ES-I3 (cell line): ENCODE measurements around the gene RFT1.

Experiments
- H3K36me3 ChIP-seq: 2 replicates; pipeline ENCODE4 v1.6.1; 2013; ENCODE audit warnings: mild to moderate bottlenecking, low read length, control low read depth, moderate library complexity; ENCODE audit not compliant: insufficient read depth
- H3K4me1 ChIP-seq: 2 replicates; pipeline ENCODE4 v1.6.1; 2013; ENCODE audit warnings: mild to moderate bottlenecking, control low read depth, low read length; ENCODE audit not compliant: insufficient read depth
- H3K9ac ChIP-seq: 2 replicates; pipeline ENCODE4 v1.6.1; 2013; ENCODE audit warnings: low read depth, mild to moderate bottlenecking, low read length, moderate library complexity
- H3K9me3 ChIP-seq: 2 replicates; pipeline ENCODE4 v1.6.1; 2013; ENCODE audit warnings: mild to moderate bottlenecking, low read length, moderate library complexity; ENCODE audit not compliant: control insufficient read depth, insufficient read depth

RFT1 gene

DNA sequence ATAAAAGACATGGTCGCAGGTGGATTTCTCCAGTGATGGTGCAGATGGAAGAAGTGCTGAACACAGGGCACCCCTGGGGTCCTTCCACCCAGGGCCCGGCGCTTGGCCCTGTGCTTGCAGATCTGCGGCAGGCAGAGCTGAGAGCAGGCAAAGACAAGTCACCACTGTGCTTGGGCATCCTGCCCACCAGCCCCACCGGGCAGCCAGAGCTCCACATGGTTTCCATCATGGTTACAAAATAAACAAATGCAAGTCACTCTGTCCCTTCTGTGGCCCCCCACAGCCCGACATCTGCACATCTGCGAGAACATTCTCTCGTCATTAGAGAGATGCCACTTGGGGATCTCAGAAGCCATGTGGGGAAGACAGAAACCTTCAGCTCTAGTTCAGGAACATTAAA, 46.7 kb downstream of the RFT1 start:
- H3K4me1 ChIP-seq: peaks cover 4% of the 10 kb centered on the region; the same call in 1 of the 2 replicates
- no peaks in the 10 kb centered on the region for H3K36me3 ChIP-seq
- no peaks in the 10 kb centered on the region for H3K9me3 ChIP-seq
- H3K9ac ChIP-seq: no peak overlapping the region

DNA sequence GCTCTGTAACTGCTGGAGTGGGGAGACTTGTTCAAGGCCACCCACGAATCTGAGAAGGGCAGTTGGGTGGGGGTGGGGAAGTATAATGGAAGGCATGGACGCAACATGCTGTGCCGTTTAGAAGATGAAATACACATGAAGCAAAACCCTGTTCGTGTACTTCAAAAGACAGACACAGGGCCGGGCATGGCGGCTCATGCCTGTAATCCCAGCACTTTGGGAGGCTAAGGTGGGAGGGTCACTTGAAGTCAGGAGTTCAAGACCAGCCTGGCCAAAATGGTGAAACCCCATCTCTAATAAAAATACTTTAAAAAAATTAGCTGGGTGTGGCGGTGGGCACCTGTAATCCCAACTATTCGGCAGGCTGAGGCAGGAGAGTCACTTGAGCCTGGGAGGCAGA, 47.5 kb downstream of the RFT1 start:
- no peaks in the 10 kb centered on the region for H3K9me3 ChIP-seq
- no peaks in the 10 kb centered on the region for H3K4me1 ChIP-seq
- no peak overlapping the region for H3K9ac ChIP-seq
- H3K36me3 ChIP-seq: no peaks in the 10 kb centered on the region

DNA sequence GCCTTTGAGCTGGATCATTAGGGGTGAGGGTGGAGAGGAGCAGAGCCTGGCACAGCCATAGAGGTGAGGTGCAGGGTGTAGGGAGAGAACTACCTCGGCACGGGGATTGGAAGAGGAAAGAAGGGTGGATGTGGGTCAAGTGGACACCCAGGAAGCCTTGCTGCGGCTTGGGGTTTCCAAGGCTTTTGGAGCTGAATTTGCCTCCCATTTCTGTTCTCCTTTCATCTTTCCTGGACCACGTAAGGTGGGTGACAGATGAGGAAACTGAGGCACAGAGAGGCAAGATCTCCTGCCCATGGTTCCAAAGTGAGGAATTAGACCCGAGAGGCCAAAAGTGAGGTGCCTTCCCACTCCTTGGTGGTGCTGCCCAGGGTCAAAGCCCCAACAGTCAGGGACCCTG, 48.9 kb downstream of the RFT1 start:
- Histone ChIP-seq H3K9ac (no peak overlapping the region), H3K4me1 (no peaks in the 10 kb centered on the region), H3K36me3 (no peaks in the 10 kb centered on the region), H3K9me3 (no peaks in the 10 kb centered on the region)

DNA sequence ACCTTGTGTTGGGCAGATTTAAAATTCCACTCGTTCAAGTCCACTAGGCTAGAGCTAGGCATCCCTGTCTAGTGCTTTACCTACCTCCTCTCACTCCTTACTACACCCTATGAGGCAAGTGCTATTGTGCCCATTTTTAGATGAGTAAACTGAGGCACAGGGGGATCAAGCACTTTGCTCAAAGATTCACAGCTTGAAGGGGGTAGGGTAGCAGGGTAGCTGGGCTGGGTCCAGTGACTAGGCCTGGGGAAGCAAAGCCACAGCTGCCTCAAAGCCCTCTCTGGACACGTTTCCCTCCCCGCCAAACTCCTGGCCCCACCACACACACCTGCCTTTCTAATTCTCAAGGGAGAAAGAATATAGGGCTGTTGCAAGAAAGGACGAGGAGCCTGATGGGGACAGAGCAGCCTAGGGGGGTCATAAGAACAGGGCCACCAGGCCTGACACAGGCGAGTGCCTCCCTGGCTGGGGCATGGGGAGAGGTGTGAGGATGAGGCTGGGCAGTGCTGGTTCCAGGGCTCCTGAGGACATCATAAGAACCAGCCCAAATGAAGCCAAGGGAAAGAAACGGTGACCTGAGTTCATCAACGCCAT, 49.5 kb downstream of the RFT1 start:
- Histone ChIP-seq H3K36me3 (no peaks in the 10 kb centered on the region), H3K9me3 (no peaks in the 10 kb centered on the region), H3K9ac (no peak overlapping the region), H3K4me1 (no peaks in the 10 kb centered on the region)

DNA sequence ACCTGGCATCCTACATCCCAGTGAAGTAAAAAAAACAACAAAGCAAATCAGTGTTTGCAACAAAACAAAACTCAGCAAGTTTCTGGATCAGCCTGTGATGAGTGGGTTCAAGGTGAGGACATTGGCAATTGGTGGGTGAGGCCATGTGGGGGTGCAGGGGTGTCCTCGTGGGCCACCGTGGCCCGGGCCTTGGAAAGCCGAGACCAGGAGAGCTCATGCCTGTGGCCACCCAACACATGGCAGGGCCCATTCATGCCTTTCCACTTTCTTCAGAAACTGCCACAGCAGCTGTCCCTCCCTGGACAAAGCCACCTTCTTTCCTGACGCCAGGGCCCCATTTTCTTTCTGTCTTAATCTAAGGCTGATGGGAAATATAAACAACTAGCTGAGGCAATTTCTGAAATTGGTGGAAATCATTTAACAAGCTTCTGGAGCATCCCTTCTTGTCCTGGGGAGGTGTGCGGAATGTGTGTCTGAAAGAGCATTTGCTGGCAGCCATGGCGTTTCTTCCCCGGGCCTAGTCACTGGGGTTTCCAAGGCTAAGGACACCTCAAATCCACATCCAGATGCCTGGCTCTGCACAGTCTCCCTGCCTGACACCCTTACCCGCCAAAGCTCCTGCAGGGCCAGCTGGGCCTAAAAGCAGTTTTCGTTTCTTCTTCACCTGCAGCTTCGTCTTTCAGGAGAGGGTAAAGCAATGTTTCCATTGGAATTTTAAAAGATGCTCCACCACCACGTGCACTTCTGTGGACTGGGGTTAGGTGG, 50.3 kb downstream of the RFT1 start:
- Histone ChIP-seq H3K4me1 (no peaks in the 10 kb centered on the region), H3K9me3 (no peaks in the 10 kb centered on the region), H3K36me3 (no peaks in the 10 kb centered on the region), H3K9ac (no peak overlapping the region)

DNA sequence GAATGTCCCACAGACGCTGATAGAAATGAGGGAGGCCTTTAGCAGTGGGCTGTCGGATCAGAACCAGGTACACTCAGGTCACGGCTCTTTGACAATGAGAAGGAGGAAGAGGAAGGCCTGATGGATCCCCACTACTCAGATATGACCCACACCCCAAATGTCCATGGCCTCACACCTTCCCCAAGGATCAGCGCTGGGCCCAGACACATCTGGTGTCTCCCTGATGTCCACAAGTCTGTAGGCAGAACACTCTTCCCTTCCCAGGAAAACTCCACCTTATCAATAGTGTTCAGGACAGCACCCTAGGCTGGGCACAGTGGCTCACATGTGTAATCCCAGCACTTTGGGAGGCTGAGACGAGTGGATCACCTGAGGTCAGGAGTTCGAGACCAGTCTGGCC, 51.1 kb downstream of the RFT1 start:
- no peaks in the 10 kb centered on the region for H3K9me3 ChIP-seq
- H3K9ac ChIP-seq: no peak overlapping the region
- H3K4me1 ChIP-seq: no peaks in the 10 kb centered on the region
- H3K36me3 ChIP-seq: no peaks in the 10 kb centered on the region

DNA sequence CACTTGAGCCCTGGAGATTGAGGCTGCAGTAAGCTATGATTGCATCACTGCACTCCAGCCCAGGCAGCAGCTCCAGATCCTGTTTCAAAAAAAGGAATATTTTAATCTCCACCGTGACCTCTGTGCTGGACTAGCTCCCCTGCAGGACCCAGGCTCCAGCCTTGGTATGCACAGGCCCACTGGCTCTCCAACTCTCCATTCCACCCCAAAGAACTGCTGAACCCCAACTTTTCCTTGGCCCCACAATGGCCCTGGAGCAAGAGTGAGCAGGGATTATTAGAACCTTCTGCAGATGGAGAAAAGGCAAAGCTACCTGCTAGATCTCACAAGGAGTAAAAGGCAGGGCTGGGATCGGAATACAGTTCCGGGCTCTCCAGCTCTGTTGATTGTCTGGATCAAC, 51.6 kb downstream of the RFT1 start:
- no peaks in the 10 kb centered on the region for H3K4me1 ChIP-seq
- H3K36me3 ChIP-seq: no peaks in the 10 kb centered on the region
- no peaks in the 10 kb centered on the region for H3K9me3 ChIP-seq
- H3K9ac ChIP-seq: no peak overlapping the region

DNA sequence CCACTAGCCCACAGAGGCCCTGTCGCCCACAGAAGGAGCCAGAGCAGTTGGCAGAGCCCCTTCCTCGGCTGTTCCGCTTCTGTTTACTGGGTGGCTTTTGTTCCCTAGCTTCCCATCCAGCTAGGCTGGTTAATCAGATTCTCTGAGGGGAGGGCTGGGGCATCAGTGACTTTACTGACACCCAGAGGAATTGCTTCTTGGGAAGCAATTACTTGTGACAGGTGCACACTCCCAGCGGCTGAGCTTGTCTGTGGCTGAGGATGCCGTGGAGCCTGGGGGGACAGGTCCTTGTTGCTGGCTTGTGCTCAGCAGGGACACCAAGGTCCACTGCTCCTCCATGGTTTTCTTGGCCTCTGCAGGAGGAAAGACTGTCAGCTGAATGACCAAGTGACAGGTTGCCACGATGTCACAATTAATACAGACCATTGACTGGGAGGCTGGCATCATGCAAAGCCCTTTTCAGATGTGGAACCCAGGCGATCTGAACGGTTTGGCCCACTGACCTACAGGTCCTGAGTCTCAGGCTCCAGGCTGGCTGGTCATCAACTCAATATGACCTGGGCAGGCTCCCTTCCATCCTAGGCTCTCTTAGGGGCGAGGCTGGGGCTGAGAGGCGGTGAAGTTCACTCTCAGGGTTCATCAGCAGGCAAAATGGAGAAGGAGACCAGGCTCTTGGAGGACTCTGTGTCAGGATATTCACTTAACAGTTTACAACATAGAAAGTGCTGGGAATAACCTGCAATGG, 52.6 kb downstream of the RFT1 start:
- no peaks in the 10 kb centered on the region for H3K9me3 ChIP-seq
- H3K4me1 ChIP-seq: no peaks in the 10 kb centered on the region; the same call in 1 of the 2 replicates
- H3K9ac ChIP-seq: no peak overlapping the region
- H3K36me3 ChIP-seq: no peaks in the 10 kb centered on the region

DNA sequence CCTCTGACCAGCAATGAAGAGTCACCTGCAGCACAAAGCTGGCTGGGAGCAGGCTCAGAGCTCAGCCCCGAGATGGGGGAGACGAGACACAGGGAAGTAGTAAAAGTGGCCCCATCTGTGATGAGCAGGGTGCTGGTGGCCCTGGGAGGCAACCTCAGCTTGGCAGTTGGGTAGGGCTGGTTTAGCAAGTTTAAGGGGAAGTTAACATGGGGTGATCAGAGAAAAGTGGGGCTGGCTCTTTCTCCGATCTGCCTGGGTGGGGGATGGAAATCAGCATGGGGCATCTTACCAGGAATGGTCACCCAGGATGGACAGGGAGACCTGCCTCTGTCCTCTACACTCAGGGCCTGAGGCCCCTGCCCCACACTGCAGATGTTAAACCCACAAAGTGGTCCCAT, 54.5 kb downstream of the RFT1 start:
- Histone ChIP-seq H3K36me3 (no peaks in the 10 kb centered on the region), H3K9ac (no peak overlapping the region), H3K9me3 (no peaks in the 10 kb centered on the region), H3K4me1 (no peaks in the 10 kb centered on the region; the same call in 1 of the 2 replicates)

DNA sequence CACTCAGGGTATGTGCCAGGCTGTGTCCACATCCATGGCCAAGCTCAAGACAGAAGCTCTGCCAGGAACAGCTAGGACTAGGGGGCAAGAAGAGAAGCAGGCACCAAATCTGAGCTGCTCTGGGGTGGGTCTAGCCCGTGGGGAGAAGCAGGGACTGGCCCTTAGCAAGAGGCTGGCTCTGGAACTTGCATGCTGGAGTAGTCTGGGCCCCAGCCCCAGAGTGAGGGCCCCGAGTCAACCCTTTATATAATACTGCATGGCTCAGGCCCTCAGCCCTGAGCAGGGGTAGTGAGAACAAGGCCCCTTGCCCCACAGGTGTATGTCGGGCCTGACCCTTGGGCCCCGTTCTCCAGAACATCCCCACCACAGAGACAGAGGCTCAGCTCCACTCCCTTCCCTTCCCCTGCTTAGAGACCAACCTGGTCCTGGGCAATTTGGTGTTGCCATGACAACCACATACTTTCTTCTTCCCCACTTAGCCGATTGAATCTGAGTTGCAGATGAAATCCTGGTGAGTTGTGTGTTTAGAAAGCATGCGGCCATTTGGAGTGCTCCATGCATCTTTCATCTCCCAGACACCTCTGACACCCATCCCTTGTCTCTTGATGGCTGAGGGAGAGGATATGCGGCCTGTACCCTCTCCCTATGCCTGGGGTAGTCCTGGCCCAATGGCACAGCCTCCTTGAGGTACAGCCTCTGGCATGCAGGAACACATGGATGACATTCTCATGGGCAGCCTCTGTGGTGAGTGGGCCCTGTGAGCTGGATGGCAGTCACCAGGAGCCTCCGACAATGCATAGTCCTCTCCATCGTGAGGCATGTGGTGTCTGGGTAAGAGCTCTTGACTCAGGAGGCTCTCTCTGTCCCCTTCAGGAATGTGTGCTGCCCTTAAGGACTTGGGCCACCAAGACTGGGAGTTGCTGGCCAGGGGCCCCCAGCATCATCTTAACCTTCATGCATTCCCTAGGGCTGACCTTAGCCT, 55.2 kb downstream of the RFT1 start:
- no peaks in the 10 kb centered on the region; the same call in 1 of the 2 replicates for H3K4me1 ChIP-seq
- no peaks in the 10 kb centered on the region for H3K36me3 ChIP-seq
- H3K9ac ChIP-seq: no peak overlapping the region
- H3K9me3 ChIP-seq: no peaks in the 10 kb centered on the region

DNA sequence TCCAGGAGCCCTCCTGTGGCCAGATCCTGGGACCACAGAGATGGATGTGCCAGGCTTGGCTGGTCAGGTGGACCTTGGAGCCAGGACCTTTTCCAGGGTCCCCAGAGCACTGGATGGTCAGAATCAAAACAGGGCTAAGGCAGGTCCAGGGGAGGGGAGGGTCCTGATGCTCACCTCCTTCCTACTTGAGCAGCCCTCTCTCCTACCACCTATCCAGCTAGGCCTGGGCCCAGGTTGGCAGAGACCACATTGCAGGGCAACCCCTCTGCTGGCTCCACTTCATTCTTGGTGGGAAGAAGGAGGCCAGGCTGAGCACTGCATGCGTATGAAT, 55.9 kb downstream of the RFT1 start:
- H3K36me3 ChIP-seq: no peaks in the 10 kb centered on the region
- H3K9ac ChIP-seq: no peak overlapping the region
- H3K4me1 ChIP-seq: no peaks in the 10 kb centered on the region; the same call in 1 of the 2 replicates
- H3K9me3 ChIP-seq: no peaks in the 10 kb centered on the region

DNA sequence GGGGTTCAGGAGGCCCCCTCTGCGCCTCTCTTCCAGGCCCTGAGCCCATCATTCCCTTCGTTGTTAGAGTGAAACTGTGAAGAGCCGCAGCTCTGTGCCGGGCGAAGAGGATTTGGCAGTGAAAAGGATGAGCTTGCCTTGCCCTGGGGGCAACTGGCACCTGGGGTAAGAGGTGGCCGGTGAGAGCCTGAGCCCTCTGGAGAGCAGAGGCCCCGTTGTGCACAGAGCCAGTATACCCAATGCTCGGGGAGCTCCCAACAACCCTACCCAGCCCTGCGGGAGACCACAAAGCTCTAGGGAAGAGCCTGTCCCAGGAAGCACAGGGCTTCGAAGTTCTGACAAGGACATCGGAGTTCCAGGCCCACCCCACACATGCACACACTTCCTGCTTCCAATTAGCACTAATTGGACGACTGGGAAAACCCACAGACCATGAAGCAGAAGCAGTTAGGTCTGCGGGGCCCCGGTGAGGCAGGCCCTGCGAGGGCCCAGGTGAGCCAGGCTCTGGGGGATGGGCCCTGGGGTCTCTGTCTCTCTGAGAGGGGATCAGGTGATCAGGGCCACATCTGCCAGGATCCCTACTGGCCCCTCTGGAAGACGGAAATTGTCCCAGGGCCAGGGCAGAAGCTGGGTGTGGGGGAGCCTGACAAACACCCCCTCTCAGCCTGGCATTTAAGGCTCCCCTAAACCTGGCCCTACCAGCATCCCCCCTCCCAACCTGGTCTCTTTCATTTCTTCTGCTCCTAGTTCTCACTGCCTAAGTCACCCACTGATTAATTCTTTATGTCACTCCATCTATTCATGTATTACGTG, 56.5 kb downstream of the RFT1 start:
- Histone ChIP-seq H3K9ac (peak overlapping the region; percentile 68), H3K36me3 (no peaks in the 10 kb centered on the region), H3K9me3 (no peaks in the 10 kb centered on the region), H3K4me1 (no peaks in the 10 kb centered on the region; the same call in 1 of the 2 replicates)

DNA sequence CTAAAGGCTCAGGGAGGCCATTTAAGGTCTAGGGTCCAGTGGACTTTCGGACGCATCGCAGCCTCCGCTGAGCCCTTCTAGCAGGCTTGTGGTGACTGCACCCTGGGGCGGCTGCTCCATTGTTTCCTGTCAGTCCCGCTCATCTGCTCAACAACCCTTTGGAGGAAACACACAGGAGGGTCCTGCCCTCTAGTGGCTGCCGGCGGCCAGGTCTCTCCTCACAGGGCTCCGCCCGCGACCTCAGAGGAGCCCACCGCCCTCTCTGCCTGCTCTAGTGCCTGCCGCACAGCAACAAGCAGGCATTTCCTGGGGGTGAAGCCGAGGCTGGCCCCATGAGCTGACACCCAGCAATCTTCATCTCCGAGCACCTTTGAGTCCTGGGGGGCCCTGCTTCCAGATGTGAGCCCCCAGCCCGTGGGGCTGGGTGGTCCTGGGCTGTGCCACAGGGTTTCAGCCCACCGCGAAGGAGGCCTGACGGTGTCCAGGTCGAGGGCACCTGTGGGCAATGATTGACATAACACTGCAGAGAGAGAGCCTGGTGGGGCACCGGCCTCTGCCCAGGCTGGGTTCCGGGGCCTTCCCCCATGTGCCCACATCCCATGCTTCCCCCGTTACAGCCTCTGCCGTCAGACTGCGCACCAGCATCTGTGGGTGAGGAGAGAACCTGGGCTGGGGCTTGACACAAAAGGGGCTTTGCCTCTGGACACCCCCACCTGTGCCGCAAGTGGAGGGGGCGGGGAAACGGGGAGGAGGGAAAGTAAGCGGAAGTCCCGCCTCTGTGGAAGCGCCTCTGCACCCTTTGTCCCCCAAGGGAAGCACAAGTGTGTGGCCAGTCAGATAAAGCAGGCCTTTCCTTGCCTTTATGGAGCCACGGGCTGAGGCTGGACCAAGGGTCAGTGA, 57.3 kb downstream of the RFT1 start:
- no peaks in the 10 kb centered on the region for H3K36me3 ChIP-seq
- no peaks in the 10 kb centered on the region; the same call in 1 of the 2 replicates for H3K4me1 ChIP-seq
- peak overlapping the region; percentile 68 for H3K9ac ChIP-seq
- H3K9me3 ChIP-seq: no peaks in the 10 kb centered on the region
